Measurements from ENCODE around the gene ZNF862. TPM values are rescaled to one million over a fixed set of nuclear protein-coding genes. Genes with fewer than 3 reads are reported as not detected.

ZNF862 gene
- total RNA-seq, 6 donors from 2014 or later = 7.1 to 31.4 (median 16.7) TPM

DNA sequence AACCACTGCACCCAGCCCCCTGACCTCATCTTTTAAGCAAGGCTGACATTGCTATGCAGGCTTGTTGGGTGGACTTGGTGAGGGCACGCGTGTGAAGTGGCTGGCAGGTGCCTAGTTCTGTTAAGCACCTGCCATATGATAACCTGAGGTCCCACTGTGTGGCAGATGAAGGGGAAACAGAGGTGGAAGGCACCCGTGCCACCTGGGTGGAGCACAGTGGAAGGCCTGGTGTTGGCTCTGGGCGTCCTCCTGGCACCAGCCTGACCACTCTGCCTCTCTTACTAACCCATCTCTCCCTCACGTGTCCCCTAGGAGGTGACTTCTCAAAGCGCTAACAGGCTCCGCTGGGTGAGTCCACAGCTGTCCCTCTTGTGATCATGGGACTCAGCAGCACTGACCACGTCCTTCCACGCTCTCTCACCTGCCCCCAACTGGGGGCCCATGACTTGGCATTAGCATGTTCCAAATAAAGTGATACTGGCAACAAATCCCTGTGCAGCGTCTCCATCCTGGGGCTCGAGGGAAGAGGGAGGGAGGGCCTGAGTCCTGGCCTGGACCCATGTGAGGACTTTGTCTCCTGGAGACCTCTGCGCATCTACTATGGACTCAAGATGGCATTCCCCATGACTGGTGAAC is 4.6 kb upstream of the ZNF862 start:
- TF ChIP-seq EP300 (IDR thresholded peaks at IDR 0.05) (no peak), POLR2AphosphoS5 (IDR thresholded peaks at IDR 0.05) (no peak), POLR2A (IDR thresholded peaks at IDR 0.05) (no peak)
- TF ChIP-seq, protein P1, sequence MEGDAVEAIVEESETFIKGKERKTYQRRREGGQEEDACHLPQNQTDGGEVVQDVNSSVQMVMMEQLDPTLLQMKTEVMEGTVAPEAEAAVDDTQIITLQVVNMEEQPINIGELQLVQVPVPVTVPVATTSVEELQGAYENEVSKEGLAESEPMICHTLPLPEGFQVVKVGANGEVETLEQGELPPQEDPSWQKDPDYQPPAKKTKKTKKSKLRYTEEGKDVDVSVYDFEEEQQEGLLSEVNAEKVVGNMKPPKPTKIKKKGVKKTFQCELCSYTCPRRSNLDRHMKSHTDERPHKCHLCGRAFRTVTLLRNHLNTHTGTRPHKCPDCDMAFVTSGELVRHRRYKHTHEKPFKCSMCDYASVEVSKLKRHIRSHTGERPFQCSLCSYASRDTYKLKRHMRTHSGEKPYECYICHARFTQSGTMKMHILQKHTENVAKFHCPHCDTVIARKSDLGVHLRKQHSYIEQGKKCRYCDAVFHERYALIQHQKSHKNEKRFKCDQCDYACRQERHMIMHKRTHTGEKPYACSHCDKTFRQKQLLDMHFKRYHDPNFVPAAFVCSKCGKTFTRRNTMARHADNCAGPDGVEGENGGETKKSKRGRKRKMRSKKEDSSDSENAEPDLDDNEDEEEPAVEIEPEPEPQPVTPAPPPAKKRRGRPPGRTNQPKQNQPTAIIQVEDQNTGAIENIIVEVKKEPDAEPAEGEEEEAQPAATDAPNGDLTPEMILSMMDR (IDR thresholded peaks at IDR 0.05) = no peak
- no peak for DNase-seq
- WGBS, 2 donors = 86 to 89% methylated on average over 11 to 12 of the region's 12 CpGs

DNA sequence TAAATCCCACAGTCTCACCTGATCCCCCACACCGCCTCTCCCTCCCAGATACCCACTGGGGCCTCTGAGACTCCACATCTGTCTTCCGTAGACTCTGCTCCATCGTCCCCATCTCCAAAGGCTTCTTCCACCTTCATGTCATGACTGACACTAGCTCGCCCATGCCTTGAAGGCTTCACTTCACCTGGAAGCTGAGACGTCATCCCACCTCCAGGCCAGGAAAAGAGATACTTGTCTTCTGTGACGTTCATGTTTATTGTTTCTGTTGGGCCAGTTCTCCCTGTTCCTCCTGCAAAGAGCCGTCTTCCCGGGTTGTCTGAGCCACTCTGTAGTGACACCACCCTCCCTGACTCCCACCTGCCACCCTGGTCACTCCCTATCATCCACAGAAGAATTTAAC is 3.6 kb upstream of the ZNF862 start:
- Histone ChIP-seq H3K36me3 (no peaks in the 10 kb centered on the region), H3K27me3 (no peaks in the 10 kb centered on the region), H3K4me1 (peaks cover 5 to 15% (median 9%) of the 10 kb centered on the region in 4 donors), H3K4me3 (no peak overlapping the region), H3K27ac (no peak overlapping the region), H3K9me3 (no peaks in the 10 kb centered on the region)
- TF ChIP-seq EP300 (IDR thresholded peaks at IDR 0.05) (no peak), POLR2A (IDR thresholded peaks at IDR 0.05) (no peak)
- TF ChIP-seq, protein P1 (IDR thresholded peaks at IDR 0.05) = no peak
- 80 to 83% methylated on average over 8 of the region's 8 CpGs for WGBS, 2 donors
- DNase-seq (no peak), ATAC-seq (ENCODE audit: low FRiP score in 2 of 2) (no peak)

More for the DNA sequence above, 4.6 kb upstream of the ZNF862 start:
- no peak for ATAC-seq (ENCODE audit: low FRiP score in 2 of 2)
- Histone ChIP-seq H3K27me3 (no peaks in the 10 kb centered on the region), H3K27ac (no peak overlapping the region), H3K36me3 (no peaks in the 10 kb centered on the region), H3K9me3 (no peaks in the 10 kb centered on the region), H3K4me3 (no peak overlapping the region), H3K4me1 (peaks cover 0 to 5% (median 2%) of the 10 kb centered on the region in 4 donors)

DNA sequence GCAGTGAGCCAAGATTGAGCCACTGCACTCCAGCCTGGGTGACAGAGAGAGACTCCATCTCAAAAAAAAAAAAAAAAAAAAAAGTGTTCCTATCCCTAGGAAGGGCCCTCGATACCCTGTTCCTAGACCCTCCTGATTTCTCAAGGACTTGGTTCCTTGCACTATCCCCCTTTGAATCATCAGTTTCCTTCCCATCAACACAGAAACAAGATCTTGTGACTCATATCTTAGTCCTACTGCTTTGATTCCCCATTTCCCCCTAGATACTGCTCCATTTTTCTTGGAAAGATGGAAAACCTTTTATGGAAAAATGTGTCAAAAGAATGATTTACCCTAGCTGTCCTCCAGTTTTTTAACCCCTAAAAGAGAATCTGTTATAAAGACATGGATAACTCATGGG is 1.7 kb upstream of the ZNF862 start:
- no peaks in the 10 kb centered on the region for H3K36me3 ChIP-seq
- no peak for DNase-seq
- 35 to 47% methylated on average over 1 of the region's 1 CpG for WGBS, 2 donors
- TF ChIP-seq POLR2A (IDR thresholded peaks at IDR 0.05) (no peak), POLR2AphosphoS5 (IDR thresholded peaks at IDR 0.05) (no peak), EP300 (IDR thresholded peaks at IDR 0.05) (no peak)
- TF ChIP-seq, protein P1 (IDR thresholded peaks at IDR 0.05) = no peak
- no peak for ATAC-seq (ENCODE audit: low FRiP score in 2 of 2)
- no peaks in the 10 kb centered on the region for H3K27me3 ChIP-seq
- H3K4me3 ChIP-seq = no peak overlapping the region
- no peak overlapping the region for H3K27ac ChIP-seq
- H3K4me1 ChIP-seq = peaks cover 5 to 17% (median 11%) of the 10 kb centered on the region in 4 donors
- no peaks in the 10 kb centered on the region for H3K9me3 ChIP-seq

DNA sequence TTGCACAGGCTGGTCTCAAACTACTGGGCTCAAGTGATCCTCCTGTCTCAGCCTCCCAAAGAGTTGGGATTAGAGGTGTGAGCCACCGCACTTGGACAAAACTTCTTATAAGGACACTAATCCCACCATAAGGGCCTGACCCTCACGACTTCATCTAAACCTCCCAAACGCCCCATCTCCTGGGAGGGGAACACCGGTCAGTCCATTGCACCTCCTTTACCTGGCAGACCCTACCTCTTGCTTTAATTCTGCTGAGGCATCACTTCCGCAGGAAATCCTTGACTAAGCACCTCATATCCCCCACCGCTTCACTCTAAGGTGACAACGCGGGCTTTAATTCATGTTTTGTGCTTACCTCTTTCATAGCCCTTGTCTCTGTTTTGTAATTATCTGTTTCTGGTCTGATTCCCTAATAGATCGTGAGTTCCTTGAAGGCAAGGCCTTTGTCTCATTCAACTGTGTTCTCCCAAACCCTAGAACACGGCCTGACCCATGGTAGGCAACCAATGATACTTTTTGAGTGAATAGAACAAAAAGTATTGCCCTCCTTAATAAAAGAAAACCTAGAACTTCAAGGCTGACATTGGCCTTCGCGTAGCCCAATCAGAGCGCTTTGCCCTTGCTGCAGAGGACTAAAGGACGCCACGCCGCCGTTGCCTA is 481 bp upstream of the ZNF862 start:
- Histone ChIP-seq H3K4me3 (peak overlapping the region in 3 of 4 donors; percentile 81 to 100 (median 85)), H3K9me3 (no peaks in the 10 kb centered on the region), H3K36me3 (no peaks in the 10 kb centered on the region), H3K27me3 (no peaks in the 10 kb centered on the region), H3K27ac (peak overlapping the region in 1 of 4 donors; percentile 94), H3K4me1 (peaks cover 5 to 17% (median 11%) of the 10 kb centered on the region in 4 donors)
- 35 to 38% methylated on average over 15 to 16 of the region's 17 CpGs for WGBS, 2 donors
- TF ChIP-seq POLR2AphosphoS5 (IDR thresholded peaks at IDR 0.05) = no peak
- TF ChIP-seq, protein P1 (IDR thresholded peaks at IDR 0.05) = no peak
- no peak for TF ChIP-seq EP300 (IDR thresholded peaks at IDR 0.05)
- TF ChIP-seq POLR2A (IDR thresholded peaks at IDR 0.05) = no peak
- DNase-seq (no peak), ATAC-seq (ENCODE audit: low FRiP score in 2 of 2) (no peak)
